ENCODE results near the gene SYTL3.

DNA sequence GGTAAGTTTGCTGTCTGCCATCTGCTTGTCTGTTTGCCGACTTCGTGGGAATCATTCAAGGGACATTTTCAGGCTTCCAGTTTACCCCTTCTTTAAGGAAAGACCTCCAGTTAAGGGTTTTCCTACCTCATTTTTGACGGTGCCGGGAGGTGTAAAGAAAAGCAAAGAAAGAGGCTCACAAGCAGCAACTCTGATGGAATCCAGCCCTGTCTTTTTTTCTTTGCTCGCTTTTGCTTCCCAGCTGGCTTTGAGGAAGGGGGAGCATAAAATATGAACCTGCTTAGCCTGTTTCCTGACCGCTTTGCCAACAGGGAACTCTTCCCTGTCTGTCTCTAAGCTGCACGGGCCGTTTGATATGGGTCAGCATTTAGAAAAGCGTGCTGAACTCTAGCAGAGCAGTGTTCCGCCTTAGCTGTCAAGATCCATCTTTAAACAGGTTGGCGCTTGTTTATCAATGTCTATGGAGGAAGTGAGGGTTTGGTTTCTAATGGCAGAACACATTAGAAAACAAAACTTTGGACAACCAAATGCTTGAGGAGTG, 13.8 kb downstream of the SYTL3 start:
- TF ChIP-seq, protein P1, sequence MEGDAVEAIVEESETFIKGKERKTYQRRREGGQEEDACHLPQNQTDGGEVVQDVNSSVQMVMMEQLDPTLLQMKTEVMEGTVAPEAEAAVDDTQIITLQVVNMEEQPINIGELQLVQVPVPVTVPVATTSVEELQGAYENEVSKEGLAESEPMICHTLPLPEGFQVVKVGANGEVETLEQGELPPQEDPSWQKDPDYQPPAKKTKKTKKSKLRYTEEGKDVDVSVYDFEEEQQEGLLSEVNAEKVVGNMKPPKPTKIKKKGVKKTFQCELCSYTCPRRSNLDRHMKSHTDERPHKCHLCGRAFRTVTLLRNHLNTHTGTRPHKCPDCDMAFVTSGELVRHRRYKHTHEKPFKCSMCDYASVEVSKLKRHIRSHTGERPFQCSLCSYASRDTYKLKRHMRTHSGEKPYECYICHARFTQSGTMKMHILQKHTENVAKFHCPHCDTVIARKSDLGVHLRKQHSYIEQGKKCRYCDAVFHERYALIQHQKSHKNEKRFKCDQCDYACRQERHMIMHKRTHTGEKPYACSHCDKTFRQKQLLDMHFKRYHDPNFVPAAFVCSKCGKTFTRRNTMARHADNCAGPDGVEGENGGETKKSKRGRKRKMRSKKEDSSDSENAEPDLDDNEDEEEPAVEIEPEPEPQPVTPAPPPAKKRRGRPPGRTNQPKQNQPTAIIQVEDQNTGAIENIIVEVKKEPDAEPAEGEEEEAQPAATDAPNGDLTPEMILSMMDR (IDR thresholded peaks at IDR 0.05; ENCODE audit: low read length) = no peak
- TF ChIP-seq EZH2 (IDR thresholded peaks at IDR 0.05; ENCODE audit: borderline replicate concordance, low read length) = no peak
